Measurements from ENCODE around the gene NKX6-2.
"Not testable (repeated sequence)": the region's sequence is repeated elsewhere in the genome, so short reads cannot be mapped to it uniquely, and the experiment has no call there.

The NKX6-2 gene

DNA sequence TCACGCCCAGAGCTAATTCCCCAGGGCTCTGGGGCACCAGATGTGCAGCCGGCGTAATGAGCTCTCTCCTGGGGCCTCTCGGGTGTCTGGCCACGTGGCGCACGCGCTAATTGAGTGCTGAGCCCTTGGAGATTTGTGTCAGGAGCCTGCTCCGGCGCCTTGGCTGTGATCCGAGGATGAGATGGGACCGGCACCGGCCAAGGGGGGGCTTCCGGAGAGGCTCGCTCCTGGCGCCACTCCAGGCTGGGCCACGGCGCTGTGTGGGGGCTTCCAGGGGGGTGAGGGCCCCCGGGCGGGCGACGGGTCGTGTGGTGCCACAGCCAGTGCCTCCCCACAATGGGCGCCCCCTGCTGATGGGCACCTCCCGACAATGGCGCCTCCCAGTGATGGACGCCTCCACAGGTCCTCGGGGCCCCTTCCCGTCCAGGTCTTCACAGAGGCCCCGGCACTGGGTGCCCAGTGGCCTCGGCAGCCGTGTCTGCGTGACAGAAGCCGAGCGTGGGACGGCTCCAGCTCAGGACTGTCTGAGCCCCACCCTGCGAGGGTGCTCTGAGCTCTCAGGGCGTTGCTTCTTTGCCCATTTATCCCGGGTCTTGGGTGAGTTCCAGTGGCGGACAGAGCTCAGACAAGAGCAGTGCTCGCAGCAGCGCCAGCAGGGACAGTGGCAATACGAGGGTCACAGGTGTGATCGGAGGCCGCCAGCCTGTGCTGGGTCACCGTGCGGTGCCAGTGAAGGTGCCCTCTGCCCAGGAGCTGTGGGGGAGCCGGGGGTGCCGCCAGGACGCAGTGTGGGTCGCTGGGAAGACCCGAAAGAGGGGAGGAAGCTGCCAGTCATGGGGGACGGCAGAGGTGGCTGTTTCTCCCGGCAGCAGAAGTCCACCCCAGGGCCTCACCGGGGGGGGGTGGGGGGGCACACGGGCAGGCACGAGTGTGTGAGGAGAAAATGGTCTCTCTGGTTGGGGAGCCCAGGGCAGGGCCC is 8.2 kb upstream of the NKX6-2 start:
- DNase-seq = peak; percentile 33

DNA sequence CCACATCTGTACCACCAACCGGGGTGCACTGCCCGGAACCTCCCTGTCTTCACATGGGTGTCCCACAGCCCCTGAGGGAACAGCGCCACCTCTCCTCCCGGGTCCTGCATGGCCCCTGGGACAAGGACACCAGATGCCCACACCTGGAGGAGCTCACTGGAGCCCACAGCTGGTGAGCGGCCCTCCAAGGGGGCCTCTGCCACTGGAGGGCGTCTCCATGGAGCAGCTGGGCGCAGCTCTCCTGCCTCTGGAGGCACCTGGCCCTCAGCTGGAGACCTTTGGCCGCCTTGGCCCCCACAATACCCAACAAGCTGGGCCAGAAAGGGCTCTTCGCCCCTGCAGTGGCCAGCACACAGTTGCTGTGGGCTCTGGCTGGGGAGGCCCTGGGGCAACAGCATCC is 7.3 kb upstream of the NKX6-2 start:
- DNase-seq = peak; percentile 8

DNA sequence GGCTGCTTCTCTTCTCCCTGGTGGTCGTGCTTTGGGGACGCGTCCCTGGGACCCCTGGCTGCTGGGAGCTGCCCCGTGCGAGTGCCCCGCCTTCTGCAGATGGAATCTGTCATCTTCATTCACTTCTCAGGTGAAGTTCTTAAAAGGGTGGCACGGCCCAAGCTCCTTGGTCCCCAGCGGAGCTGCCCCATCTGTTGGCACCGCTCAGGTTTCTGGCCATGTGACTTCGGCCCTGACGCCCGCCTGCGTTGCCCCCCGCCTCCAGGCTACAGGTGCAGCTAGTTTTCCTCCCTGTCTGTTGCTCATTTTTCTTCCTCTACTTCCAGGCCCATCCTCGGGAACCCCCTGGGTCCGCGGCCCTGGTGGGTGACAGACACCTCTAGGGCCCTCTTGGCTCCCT is 6.8 kb upstream of the NKX6-2 start:
- DNase-seq = no peak

DNA sequence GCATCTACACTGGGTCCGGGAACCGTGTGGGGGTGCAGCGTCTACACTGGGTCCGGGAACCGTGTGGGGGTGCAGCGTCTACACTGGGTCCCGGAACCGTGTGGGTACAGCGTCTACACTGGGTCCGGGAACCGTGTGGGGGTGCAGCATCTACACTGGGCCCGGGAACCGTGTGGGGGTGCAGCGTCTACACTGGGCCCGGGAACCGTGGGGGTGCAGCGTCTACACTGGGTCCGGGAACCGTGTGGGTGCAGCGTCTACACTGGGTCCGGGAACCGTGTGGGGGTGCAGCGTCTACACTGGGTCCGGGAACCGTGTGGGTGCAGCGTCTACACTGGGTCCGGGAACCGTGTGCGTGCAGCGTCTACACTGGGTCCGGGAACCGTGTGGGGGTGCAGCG is 6.2 kb upstream of the NKX6-2 start:
- DNase-seq = not testable (repeated sequence)

DNA sequence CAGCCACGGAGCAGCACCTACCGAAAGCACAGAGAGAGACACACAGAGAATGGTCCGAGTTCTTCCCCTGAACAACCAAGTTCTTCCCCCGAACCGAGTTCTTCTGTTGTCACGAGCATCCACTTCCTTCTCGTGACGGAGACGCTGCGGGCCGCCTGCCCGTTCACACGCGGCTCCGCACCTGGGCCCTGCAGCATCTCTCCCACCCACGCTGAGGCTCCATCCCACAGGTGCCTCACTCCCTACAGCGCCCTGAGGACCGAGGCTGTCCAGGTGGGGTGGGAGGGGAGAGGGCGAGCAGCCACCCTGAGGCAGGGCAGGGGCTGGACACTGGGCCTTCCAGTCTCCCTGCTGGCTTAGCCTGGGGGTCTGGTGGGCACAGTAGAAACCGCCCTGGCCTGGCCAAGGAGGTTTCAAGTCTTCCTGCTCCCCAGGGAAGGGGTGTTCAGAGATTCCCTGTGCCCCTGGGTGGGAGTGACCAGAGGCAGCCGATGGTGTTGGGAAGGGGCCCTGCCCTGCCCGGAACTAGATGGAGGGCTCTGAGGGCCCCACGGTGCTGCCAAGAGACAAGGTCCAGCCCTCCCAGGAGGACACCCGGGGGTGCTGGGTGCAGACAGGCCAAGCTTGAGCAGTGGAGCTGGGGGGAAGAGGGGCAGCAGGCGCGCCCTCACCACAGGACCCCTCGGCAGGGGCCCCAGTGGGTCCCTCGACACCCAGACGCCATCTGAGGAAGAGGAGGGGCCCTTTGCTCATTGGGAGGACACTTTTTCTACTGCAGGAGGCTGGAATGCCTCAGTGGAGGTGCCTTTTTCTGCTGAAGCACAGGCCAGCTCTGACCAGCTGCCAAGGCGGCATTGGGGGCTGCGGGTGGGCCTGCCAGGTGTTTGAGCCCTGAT is 5.2 kb upstream of the NKX6-2 start:
- DNase-seq = no peak

DNA sequence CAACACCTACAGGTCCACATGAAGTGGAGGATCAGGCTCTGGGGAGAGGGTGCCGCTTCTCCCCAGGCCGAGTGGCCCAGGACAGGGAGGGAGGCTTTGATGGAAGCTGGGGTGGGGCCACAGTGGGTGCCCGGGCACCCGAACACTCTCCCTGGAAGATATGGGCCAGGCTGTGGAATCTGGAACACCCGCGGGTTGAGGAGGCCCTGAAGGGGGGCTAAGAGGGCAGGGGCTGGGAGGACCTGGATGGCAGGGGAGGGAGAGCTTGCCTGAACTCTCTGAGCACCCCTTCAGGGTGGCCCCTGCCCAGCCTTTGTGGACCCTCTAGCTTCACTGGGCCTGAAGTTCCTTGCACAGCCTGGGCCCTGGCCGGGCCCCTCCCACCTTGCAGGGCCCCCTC is 4.5 kb upstream of the NKX6-2 start:
- DNase-seq = no peak

DNA sequence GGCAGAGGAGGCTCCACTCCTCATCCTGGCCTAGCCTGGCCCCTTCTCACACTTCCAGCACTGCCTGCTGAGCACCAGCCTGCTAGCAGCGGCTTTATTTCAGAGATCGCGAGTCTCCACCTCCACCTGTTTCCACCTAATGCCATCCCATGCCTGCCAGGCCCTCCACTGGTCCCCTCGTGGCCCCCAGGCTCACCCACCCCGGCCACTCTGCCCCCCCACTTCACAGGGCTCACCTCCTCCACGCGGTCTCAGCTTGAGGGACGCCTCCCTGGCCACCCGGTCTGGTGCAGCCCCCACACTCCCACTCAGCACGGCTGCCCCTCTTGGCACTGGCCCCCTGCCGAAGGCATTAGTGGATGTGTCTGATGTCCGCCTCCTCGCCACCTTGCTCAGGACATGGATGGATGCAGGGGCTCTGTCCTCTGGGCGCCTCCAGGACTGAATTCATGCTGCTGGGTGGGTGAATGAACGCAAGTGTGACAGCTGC is 3.8 kb upstream of the NKX6-2 start:
- no peak for DNase-seq

DNA sequence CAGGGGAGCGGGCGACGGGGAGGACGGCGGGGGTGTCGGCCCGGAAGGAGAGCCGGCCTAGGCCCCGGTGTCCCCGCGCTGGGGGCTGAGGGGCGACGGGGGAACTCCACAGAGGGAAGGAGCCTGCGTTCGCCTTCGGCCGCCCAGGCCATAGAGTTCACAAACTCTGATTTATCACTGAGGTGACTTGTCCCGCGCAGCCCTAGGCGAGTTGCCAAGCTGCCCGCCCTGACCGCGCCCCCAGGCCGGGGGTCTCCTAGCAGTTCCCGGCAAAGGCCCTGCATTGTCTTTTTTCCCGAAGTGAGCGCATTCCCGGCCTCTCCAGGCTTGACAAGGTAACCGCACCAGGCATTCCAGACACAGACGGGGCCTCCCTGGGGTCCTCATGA is 2.9 kb upstream of the NKX6-2 start:
- no peak for DNase-seq

DNA sequence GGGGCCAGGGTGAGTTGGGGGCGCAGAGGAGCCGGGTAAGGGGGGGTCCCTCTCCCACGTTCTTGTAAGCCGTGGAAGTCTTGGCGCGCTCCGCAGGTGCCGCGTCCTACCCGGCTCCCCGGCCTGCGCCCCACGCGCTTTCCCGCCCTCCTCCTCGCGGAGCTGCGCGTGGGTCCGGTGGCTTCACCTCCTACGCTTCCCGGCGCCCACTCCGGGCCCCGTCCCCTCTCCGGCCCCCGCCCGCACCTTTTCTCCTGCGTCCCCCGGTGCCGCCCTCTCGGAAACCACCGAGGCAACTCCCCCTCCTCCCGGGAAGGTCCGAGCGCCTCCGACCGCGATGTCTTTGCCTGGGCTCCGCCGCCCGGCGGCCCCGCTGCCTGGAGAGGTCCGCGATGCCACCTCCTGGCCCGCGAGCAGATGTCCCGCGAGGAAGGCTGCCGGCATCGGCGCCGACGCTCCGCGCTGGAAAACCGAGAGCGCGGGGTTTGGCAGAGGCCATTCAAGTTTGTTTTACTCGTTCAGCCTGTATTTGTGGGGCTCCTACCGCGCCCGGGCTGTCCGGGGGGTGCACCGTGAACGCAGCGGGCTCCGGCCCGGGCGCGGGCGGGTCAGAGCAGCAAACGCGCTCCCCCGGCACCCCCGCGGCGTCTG is 2.4 kb upstream of the NKX6-2 start:
- DNase-seq = no peak

DNA sequence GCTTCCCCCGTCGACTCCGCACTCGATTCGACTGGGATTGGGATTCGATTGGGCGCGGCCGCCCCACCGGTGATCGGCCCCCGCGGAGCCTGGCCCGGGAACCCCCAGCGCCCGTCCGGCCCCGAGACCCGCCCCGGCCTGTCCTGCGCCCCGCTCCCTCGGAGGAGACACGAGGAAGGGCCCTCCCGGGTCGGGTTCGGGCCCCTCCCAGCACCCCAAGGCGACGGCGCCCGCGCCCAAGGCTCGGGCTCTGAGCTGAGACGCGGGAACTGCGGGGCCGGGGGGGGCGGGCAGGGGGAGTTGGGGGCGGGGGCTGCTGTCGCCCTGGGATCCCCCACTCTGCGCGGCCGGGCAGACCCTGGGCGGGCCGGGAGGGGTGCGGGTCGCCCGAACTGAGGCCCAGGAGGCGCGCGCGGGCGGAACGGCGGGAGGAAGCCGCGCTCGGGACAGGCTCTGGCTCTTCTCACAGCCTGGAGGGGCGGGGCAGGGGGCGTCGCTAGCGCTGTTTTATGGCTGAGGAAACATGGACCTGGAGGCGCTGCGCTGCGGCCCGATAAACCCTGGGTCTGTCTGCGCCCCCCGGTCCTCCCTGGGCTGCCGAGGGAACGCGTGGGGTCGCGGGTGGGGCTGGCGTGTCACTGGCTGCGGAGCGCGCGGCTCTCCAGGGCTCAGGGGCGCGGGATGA is 1.7 kb upstream of the NKX6-2 start:
- no peak for DNase-seq

DNA sequence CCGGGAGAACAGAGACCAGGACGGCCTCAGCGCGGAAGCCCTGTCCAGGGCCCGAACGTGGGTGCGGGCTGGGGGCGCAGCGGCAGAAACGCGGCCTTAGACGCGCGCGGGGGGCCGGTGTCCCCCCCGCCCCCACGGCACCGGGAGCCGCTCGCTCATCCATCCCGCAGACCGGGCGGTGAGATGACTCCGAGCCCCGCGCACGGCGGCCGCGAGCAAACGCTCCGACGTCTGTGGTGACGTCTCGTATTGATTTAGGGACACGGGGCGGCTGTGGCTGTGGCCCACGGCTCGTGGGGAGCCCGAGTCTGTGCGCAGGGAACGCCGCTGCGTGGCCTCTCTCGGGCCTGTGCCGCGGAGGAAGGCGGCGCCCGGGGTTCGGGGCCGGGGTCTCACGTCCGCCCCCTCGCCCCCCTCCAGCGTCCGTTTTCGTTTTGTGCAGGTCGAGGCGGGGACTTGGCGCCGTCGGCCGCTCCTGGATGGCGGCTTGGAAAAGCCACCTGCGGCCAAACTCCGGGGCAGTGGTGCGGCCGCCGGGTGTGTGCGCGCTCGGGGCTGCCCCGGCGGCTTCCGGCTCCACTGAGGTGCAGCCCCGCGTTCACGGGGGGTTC is 1.0 kb upstream of the NKX6-2 start:
- no peak for DNase-seq

DNA sequence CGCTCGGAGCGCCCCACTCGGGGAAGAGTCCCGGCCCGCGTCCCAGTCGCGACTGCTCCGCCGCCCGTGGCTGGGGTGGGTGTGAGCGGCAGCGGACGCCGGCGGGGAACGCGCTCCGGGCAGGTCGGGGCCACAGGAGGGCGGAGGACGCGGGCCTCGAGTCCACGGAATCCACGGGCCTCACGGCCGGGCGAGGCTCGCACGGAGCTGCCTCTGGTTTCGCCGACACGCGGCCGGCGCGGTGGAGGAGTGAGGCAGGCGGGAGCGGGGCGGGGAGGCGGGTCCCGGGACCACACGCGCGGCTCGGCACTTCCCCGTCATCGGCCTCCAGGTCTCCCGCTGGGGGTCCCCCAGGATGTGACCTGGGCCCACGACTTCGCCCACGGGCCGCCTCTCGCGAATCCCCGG is 533 bp upstream of the NKX6-2 start:
- no peak for DNase-seq

DNA sequence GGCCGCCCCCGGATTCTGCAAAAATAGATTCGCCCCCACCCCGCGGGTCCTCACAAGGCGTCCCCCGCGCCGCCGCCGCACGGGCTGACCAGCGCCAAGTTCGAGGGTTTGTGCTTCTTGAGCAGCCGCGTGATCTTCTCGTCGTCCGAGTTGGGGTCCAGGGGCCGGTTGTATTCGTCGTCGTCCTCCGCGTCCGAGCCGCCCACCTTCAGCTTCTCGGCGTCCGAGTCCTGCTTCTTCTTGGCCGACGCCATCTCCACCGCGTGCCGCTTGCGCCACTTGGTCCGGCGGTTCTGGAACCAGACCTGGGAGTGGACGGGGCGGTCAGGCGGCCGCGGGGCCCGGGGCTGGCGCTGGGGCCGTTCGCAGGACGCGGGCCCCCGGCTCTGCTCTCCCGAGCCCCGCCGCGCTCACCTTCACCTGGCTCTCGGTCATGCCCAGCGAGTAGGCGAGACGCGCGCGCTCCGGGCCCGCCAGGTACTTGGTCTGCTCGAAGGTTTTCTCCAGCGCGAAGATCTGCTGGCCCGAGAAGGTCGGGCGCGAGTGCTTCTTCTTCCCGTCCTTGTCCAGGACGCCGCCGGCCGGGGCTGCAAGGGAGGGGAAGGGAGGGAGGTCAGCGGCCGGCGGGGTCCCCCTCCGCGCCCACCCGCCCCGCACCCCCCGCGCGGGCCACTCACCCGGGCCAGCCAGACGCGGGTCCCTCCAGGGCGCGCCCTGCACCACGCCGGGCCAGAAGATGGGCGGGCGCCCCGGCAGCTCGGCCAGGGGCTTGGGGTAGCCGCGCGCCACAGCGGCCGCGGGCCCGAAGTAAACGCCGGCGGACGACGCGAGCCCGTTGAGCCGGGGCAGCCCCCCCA is 853 bp downstream of the NKX6-2 start:
- no peak for DNase-seq

DNA sequence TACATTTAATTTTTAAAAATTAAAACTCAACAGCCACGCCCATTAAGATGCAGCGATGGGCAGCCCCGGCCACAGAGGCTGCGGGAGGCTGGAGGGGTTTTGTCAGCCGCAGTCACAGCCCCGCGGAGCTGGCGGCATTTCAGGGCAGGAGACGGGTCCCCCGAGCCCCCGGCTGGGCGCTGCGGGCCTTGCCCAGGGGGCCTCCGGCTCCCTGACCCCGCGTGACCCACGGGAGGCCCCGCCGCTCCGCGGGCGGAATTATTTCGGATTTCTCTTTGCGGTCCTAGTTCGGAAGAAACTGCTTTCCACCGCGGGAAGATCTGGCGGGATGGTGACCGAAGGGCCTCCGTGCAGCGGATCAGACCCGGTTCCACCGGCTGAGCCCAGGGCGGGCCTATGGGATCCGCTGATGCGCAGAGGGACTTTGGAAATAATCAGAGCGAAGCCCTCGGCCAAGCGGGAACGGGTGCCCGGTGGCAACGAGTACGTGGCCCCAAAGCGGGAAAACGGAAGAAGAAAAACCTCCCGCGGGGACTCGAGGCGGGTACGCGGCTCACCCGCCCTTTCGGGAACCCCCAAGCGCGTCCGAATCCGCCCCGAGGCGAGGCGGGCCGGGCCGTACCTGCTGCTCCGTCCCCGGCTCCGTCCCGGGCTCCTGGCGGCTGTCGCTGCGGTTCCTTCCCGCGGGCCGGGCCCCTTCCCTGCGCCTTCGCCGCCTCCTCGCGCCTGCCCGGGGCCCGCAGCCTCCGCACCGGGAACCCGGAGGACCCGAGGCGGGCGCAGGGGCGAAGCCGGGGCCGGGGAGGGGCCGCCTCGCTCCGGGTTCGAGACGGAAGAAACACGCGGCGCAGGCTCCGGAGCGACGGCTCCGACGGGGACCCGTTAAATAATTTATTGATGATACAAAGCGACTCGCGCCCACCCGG is 1.7 kb downstream of the NKX6-2 start:
- DNase-seq = no peak

DNA sequence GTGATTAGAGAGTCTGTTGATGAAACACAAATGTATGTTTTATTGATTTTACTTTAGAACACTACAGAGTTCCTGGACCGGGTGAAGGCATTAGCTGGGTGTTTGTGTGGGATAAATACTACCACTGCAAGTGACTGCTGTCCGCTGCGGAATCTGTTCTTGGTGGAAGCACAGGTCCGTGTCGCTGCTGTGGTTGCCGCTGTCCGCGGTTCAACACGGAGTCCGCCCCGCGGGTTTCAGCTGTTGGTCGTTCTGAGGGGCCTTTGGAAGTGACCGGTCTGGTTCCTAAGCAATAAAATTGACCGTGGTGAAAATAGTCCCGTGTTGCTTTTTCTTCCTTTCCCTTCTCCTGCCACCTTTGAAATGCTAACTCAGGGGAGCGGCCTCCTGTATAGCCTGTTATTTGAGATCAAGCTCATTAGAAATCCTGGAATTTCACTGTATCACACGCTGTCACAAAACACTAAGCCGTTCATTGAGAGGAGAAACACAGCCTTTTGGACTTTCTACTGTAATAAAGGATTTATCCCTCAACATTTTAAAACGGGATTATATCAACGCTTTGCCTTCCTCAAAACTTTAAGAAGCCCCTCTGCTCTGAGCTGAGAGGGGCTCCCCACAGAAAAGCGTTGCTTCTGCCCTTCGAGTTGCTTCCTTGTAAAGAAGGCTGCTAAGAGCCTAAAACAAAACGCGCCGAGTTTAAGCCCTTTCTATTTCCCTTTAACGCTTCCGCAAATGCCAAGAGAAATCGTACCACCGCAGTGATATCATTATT is 2.6 kb downstream of the NKX6-2 start:
- DNase-seq = no peak

DNA sequence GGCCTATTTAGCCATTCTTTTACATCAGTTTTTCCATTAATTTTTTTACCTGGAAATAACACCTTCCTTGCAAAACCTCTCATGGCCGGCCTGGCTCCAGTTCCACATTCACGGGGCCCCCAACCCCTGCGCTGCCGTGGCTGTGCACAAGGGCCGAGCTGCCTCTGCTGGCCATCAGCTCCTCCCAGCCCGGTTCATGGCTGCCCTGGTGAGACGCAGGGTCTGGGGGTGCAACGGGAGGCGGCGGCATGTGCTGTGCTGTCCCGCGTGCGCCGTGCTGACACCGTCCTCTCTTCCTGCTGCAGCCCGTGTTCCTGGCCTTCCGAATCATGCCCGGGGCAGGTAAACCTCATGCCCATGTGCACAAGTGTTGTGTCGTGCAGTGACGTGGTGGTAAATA is 4.4 kb downstream of the NKX6-2 start:
- DNase-seq = no peak

DNA sequence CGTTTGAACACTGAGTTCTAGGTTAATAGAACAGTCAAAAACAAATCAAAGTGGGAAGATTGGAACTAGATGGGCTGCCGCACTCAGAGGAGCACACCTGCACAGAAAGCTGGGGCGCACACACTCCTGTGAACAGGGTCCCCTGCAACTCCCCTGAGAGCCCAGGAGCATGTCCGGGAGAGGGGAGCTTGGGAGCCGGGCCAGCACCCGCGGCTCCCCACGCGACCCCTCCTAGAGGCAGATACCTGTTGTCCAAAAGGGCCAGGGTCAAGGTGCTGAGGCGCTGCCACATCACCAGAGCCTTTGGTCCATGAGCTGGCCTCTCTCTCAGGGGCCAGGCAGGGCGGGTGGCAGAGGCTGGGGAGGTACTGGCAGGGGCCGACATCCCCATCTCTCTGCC is 5.6 kb downstream of the NKX6-2 start:
- no peak for DNase-seq

DNA sequence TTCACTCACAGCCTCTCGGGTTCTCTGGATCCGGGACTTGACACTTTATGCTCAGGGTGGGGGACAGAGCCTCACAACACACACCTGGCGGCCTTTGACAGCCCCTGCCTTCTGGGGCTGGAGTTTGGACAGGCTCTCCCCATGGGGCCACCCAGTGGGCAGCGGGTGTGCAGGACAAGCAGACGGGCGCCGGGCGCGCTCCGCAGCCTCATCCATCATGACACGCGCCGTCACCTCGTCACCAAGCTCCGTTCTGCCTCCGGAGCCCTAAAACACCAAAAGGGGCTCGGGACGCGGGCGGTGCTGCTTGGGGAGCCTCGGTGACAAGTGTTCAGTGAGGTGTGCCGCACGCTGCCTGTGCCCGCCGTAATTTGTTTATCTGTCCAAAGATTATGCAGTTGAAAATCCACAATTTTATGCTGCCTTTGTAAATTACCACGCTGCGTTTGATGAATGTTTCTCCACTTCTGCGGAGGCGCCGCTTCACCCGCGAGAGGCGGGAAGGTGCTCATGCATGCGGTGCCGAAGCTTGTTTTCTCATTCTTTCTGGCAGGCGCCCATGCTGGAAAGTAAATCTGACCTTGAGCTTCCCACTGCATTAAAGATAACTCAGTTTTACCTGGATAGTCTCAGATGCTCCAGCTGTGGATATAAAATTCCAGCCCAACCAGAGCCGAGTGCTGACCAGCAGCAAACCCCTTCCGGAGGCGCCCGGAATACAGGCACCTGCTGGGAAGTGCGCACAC is 6.2 kb downstream of the NKX6-2 start:
- no peak for DNase-seq
